NCI-H226 (cell line): ENCODE results near the gene GRK1.

Experiments
- DNase-seq: peaks from one replicate; pipeline ENCODE4 v3.0.0-alpha.2; 2015

GRK1 gene

GRCh38 chr13:113763254-113763653 is 96.2 kb downstream of the GRK1 start:
- DNase-seq: no peak

GRCh38 chr13:113763961-113764792 is 97.2 kb downstream of the GRK1 start:
- no peak for DNase-seq

GRCh38 chr13:113764793-113765563 is 98.0 kb downstream of the GRK1 start:
- DNase-seq: no peak

- DNase-seq: no peak
Observed at GRCh38 chr13:113765564-113765910, 98.5 kb downstream of the GRK1 start.

- no peak for DNase-seq
Observed at GRCh38 chr13:113766035-113766800, 99.2 kb downstream of the GRK1 start.

GRCh38 chr13:113767366-113767765 is 100.3 kb downstream of the GRK1 start:
- no peak for DNase-seq

- no peak for DNase-seq
Observed at GRCh38 chr13:113768018-113768905, 101.2 kb downstream of the GRK1 start.

- no peak for DNase-seq
Observed at GRCh38 chr13:113769106-113769505, 102.1 kb downstream of the GRK1 start.

GRCh38 chr13:113769881-113770280 is 102.9 kb downstream of the GRK1 start:
- DNase-seq: no peak

- no peak for DNase-seq
Observed at GRCh38 chr13:113770441-113770840, 103.4 kb downstream of the GRK1 start.

- DNase-seq: no peak
Observed at GRCh38 chr13:113770937-113771336, 103.9 kb downstream of the GRK1 start.

GRCh38 chr13:113771709-113772331 is 104.8 kb downstream of the GRK1 start:
- DNase-seq: peak; percentile 75

- peak; percentile 73 for DNase-seq
Observed at GRCh38 chr13:113774177-113775107, 107.4 kb downstream of the GRK1 start.

- DNase-seq: no peak
Observed at GRCh38 chr13:113775451-113776145, 108.6 kb downstream of the GRK1 start.

- no peak for DNase-seq
Observed at GRCh38 chr13:113776231-113777125, 109.5 kb downstream of the GRK1 start.

- no peak for DNase-seq
Observed at GRCh38 chr13:113777311-113778260, 110.6 kb downstream of the GRK1 start.

GRCh38 chr13:113781571-113781970 is 114.6 kb downstream of the GRK1 start:
- DNase-seq: no peak

- DNase-seq: no peak
Observed at GRCh38 chr13:113782472-113782871, 115.5 kb downstream of the GRK1 start.
